ENCODE data around the gene CXCL17. TPM values are rescaled to one million over a fixed set of nuclear protein-coding genes. Genes with fewer than 3 reads are reported as not detected.
A peak's percentile ranks its signal among the peaks of the same experiment; 100 is the strongest.

The CXCL17 gene
- total RNA-seq, 1 experiment from 2014 or later, result 1.1 TPM

- DNase-seq, result no peak
- no peaks in the 10 kb centered on the region for H3K27me3 Mint-ChIP-seq (ENCODE audit: insufficient read depth, unreplicated experiment)
- Histone ChIP-seq H3K4me3 (ENCODE audit: low read depth, low read length) (peak overlapping the region; percentile 81), H3K9me3 (no peaks in the 10 kb centered on the region), H3K4me1 (peaks cover 14% of the 10 kb centered on the region), H3K36me3 (ENCODE audit: control insufficient read depth, insufficient read depth, low read length) (no peaks in the 10 kb centered on the region), H3K27me3 (replicated peaks; ENCODE audit: control insufficient read depth, insufficient read depth, low read length) (no peaks in the 10 kb centered on the region)
- no TSS peak for BruUV-seq (replicated peaks)
- H3K27ac Mint-ChIP-seq (ENCODE audit: unreplicated experiment), result peak overlapping the region; percentile 28
- intact Hi-C loops (cut with micrococcal nuclease; ENCODE audit: unreplicated experiment), result no loop called here
- TF ChIP-seq, protein P1, sequence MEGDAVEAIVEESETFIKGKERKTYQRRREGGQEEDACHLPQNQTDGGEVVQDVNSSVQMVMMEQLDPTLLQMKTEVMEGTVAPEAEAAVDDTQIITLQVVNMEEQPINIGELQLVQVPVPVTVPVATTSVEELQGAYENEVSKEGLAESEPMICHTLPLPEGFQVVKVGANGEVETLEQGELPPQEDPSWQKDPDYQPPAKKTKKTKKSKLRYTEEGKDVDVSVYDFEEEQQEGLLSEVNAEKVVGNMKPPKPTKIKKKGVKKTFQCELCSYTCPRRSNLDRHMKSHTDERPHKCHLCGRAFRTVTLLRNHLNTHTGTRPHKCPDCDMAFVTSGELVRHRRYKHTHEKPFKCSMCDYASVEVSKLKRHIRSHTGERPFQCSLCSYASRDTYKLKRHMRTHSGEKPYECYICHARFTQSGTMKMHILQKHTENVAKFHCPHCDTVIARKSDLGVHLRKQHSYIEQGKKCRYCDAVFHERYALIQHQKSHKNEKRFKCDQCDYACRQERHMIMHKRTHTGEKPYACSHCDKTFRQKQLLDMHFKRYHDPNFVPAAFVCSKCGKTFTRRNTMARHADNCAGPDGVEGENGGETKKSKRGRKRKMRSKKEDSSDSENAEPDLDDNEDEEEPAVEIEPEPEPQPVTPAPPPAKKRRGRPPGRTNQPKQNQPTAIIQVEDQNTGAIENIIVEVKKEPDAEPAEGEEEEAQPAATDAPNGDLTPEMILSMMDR (IDR thresholded peaks at IDR 0.05; ENCODE audit: insufficient read depth in 1 of 2, low read depth in 1 of 2, low read length in 1 of 2, severe bottlenecking in 1 of 2, unreplicated experiment in 1 of 2), result no peak
- no peaks in the 10 kb centered on the region for H3K9me3 Mint-ChIP-seq (ENCODE audit: unreplicated experiment)
- H3K36me3 Mint-ChIP-seq (ENCODE audit: insufficient read depth, unreplicated experiment), result peaks cover 17% of the 10 kb centered on the region
- POLR2A ChIA-PET, result interaction anchor here (1.1 to 1.4 kb wide), 3 partner anchors 18 to 120 kb away, joined by 4 to 16 read pairs (median 4); partner anchors contain the start of gene PAFAH1B3
- H3K4me3 Mint-ChIP-seq (ENCODE audit: unreplicated experiment), result peak overlapping the region; percentile 86
- H3K4me1 Mint-ChIP-seq (ENCODE audit: low read depth, unreplicated experiment), result peaks cover 15% of the 10 kb centered on the region
- CTCF ChIA-PET, result interaction anchor here (1.0 to 2.4 kb wide), 5 partner anchors 12 to 27 kb away, joined by 3 to 23 read pairs (median 10); no protein-coding TSS in a partner anchor
These were observed 20.4 kb downstream of the CXCL17 start for GRCh38 chr19:42422092-42422900.

- intact Hi-C loops (cut with micrococcal nuclease; ENCODE audit: unreplicated experiment), result no loop called here
- BruUV-seq (replicated peaks), result no TSS peak
- Histone ChIP-seq H3K4me3 (ENCODE audit: low read depth, low read length) (no peak overlapping the region), H3K36me3 (ENCODE audit: control insufficient read depth, insufficient read depth, low read length) (no peaks in the 10 kb centered on the region), H3K9me3 (no peaks in the 10 kb centered on the region), H3K27me3 (replicated peaks; ENCODE audit: control insufficient read depth, insufficient read depth, low read length) (no peaks in the 10 kb centered on the region), H3K4me1 (peaks cover 14% of the 10 kb centered on the region)
- H3K4me1 Mint-ChIP-seq (ENCODE audit: low read depth, unreplicated experiment), result peaks cover 15% of the 10 kb centered on the region
- peaks cover 17% of the 10 kb centered on the region for H3K36me3 Mint-ChIP-seq (ENCODE audit: insufficient read depth, unreplicated experiment)
- ChIA-PET POLR2A (no interaction called here), CTCF (no interaction called here)
- no peaks in the 10 kb centered on the region for H3K27me3 Mint-ChIP-seq (ENCODE audit: insufficient read depth, unreplicated experiment)
- H3K9me3 Mint-ChIP-seq (ENCODE audit: unreplicated experiment), result no peaks in the 10 kb centered on the region
- TF ChIP-seq, protein P1 (IDR thresholded peaks at IDR 0.05; ENCODE audit: insufficient read depth in 1 of 2, low read depth in 1 of 2, low read length in 1 of 2, severe bottlenecking in 1 of 2, unreplicated experiment in 1 of 2), result no peak
- no peak overlapping the region for H3K27ac Mint-ChIP-seq (ENCODE audit: unreplicated experiment)
- DNase-seq, result no peak
- H3K4me3 Mint-ChIP-seq (ENCODE audit: unreplicated experiment), result no peak overlapping the region
These were observed 21.1 kb downstream of the CXCL17 start for GRCh38 chr19:42421591-42422031.

DNA sequence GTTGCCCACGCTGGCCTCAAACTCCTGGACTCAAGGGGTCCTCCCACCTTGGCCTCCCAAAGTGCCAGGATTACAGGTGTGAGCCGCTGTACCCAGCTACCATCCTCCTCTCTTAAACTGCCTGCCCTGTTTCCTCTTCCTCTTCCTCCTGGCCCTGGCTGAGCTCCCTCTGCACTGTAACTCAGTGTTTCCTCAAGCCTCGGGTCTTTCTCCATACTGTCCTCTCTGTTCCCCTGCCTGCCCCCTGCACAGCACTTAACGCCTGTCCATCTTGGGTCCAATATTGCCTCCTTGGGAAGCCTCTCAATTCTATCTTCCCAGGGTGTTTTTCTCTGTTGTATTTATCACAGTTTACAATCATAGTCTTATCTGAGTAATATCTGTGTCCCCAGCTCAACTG, 21.6 kb downstream of the CXCL17 start:
- no peak overlapping the region for H3K27ac Mint-ChIP-seq (ENCODE audit: unreplicated experiment)

More for the DNA sequence above, 21.6 kb downstream of the CXCL17 start:
- Mint-ChIP-seq H3K9me3 (ENCODE audit: unreplicated experiment) (no peaks in the 10 kb centered on the region), H3K36me3 (ENCODE audit: insufficient read depth, unreplicated experiment) (peaks cover 17% of the 10 kb centered on the region), H3K27me3 (ENCODE audit: insufficient read depth, unreplicated experiment) (no peaks in the 10 kb centered on the region), H3K4me1 (ENCODE audit: low read depth, unreplicated experiment) (peaks cover 15% of the 10 kb centered on the region), H3K4me3 (ENCODE audit: unreplicated experiment) (no peak overlapping the region)
- Histone ChIP-seq H3K4me1 (peaks cover 14% of the 10 kb centered on the region), H3K36me3 (ENCODE audit: control insufficient read depth, insufficient read depth, low read length) (no peaks in the 10 kb centered on the region), H3K9me3 (no peaks in the 10 kb centered on the region), H3K27me3 (replicated peaks; ENCODE audit: control insufficient read depth, insufficient read depth, low read length) (no peaks in the 10 kb centered on the region), H3K4me3 (ENCODE audit: low read depth, low read length) (no peak overlapping the region)
- intact Hi-C loops (cut with micrococcal nuclease; ENCODE audit: unreplicated experiment), result no loop called here
- POLR2A ChIA-PET, result no interaction called here
- DNase-seq, result no peak
- TF ChIP-seq, protein P1 (IDR thresholded peaks at IDR 0.05; ENCODE audit: insufficient read depth in 1 of 2, low read depth in 1 of 2, low read length in 1 of 2, severe bottlenecking in 1 of 2, unreplicated experiment in 1 of 2), result no peak
- BruUV-seq (replicated peaks), result no TSS peak
- CTCF ChIA-PET, result no interaction called here

All from Caco-2 (cell line).